K562 (cell line): Measurements from ENCODE around the gene PNP. TPM values are rescaled to one million over a fixed set of nuclear protein-coding genes. Genes with fewer than 3 reads are reported as not detected.

ENCODE experiments used
- CXXC5 ChIP-seq: fragments of 250-450 bp; sonication (Bioruptor Pico); IDR thresholded peaks from 2 replicates; pipeline ENCODE4 v1.8.0; 2022; ENCODE audit warnings: inconsistent platforms, mild to moderate bottlenecking, moderate library complexity
- GTF2E2 ChIP-seq: fragments of 200-800 bp; sonication (Bioruptor generic); IDR thresholded peaks from 2 replicates; pipeline ENCODE4 v1.6.1; 2016; ENCODE audit warnings: missing genetic modification characterization, missing compliant biosample characterization
- HDAC6 ChIP-seq: IDR thresholded peaks from 2 replicates; pipeline ENCODE4 v1.6.1; 2012; ENCODE audit warnings: low read depth, mild to moderate bottlenecking, control low read depth, inconsistent platforms, low read length, moderate library complexity
- HDAC8 ChIP-seq: fragments of 450-650 bp; IDR thresholded peaks from 2 replicates; pipeline ENCODE4 v1.6.1; 2016; ENCODE audit warnings: mild to moderate bottlenecking, missing genetic modification characterization, moderate library complexity, missing compliant biosample characterization
- HMG20B ChIP-seq: fragments of 250-450 bp; sonication (Bioruptor Pico); IDR thresholded peaks from 2 replicates; pipeline ENCODE4 v1.5.0; 2021; ENCODE audit warnings: mild to moderate bottlenecking
- MECOM ChIP-seq: fragments of 250-450 bp; sonication (Bioruptor Pico); IDR thresholded peaks from 2 replicates; pipeline ENCODE4 v1.8.0; 2022; ENCODE audit warnings: inconsistent platforms
- PTTG1 ChIP-seq: fragments of 450-650 bp; IDR thresholded peaks from 2 replicates; pipeline ENCODE4 v1.6.1; 2016; ENCODE audit warnings: low read depth, mild to moderate bottlenecking, missing genetic modification characterization, missing compliant biosample characterization
- SNRNP70 ChIP-seq: fragments of 200-400 bp; formaldehyde crosslinking; optimal IDR thresholded peaks from 2 replicates; pipeline ENCODE3; 2017; ENCODE audit warnings: low read depth, low read length
- TRIM24 ChIP-seq, 2 experiments: fragments of 450-650 bp; IDR thresholded peaks; 2 replicates each; pipeline ENCODE4 v1.6.1; 2016
- ZNF408 ChIP-seq: fragments of 250-450 bp; sonication (Bioruptor Pico); IDR thresholded peaks from 2 replicates; pipeline ENCODE4 v1.4.0; 2020; ENCODE audit warnings: low read depth, mild to moderate bottlenecking, moderate library complexity
- ZNF583 ChIP-seq: fragments of 250-450 bp; sonication (Bioruptor Pico); IDR thresholded peaks from 2 replicates; pipeline ENCODE4 v1.4.0; 2020
- polyA plus RNA-seq, 8 experiments: library from polyadenylated mRNA; depleted of rRNA in 4 of 8; stranded (reverse) in 5 of 8; unstranded in 3 of 8; fragments of >200 nt; fragmentation: Nextera tagmentation in 2 of 8; fragmentation: Illumina TruSeq in 1 of 8; extraction: Ambion mirVana in 2 of 8; extraction: Trizol in 1 of 8; gene quantifications; 2 replicates each; pipeline versions ENCODE4 v1.2.1 to v1.2.3, GENCODE V29; 2011 to 2014; ENCODE audit warnings: inconsistent platforms in 1 of 8, missing spikeins in 1 of 8
- total RNA-seq, 7 experiments: library from RNA; depleted of rRNA in 6 of 7; stranded (reverse); fragments of >200 nt in 6 of 7; fragmentation: Illumina TruSeq in 2 of 7; extraction: Trizol in 2 of 7; gene quantifications; 2 replicates each; pipeline versions ENCODE4 v1.2.1 to v1.2.3, GENCODE V29; 2011 to 2021; ENCODE audit warnings: low replicate concordance in 1 of 7
- TF ChIP-seq, protein P1 (sequence below), 2 experiments: fragments of 450-650 bp; IDR thresholded peaks; 2 replicates each; pipeline ENCODE4 v1.6.1; 2016; ENCODE audit warnings: mild to moderate bottlenecking in 2 of 2, borderline replicate concordance in 1 of 2, low read depth in 1 of 2, moderate library complexity in 1 of 2
- TF ChIP-seq, protein P2 (sequence below): fragments of 250-450 bp; sonication (Bioruptor Pico); IDR thresholded peaks from 2 replicates; pipeline ENCODE4 v1.9.0; 2021; ENCODE audit warnings: mild to moderate bottlenecking, inconsistent platforms

The PNP gene
- total and polyA plus RNA-seq, 9 of the 15 experiments (the other 6 are each of a cell fraction or from before 2014, with no cell fraction given), result 92.5 to 288 (median 137) TPM

DNA sequence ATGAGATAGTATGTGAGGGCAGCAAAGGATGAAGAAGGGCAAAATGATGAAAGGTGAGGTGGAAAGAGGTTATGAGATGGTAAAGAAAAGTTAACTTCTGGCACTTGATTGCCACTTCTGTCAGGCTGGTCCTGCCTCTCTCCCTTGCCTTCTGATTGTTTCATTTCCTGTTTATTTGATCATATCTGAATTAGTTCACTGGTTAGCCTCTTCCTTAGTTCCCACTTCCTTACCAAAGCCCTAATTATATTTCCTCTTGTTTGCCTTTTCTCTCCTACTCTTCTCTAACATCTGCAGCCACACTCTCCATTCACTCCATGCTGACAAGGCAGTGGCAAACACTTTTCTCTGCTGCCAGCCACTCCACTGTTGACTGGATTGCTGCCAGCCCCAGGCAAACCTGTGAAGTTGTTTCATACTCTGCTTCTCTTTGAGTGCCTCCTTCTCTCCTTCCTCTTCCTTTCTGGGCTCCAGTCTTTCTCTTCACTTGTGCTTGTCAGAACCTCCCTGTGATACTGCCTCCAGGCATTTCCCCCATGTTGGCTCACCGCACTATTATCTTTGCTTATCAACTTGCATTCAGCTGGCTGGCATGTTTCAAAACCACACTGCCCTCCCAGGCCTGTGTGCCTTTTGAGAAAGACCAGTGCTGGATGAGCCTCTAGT is 8.1 kb downstream of the PNP start (continued):
- TF ChIP-seq TRIM24 (IDR thresholded peaks at IDR 0.05) (0 out of 4 replicates have a peak, but pooled peaks have one; percentile 9 to 23), ZNF408 (CRISPR knock-in tag) (no peak), PTTG1 (tag) (no peak), MECOM (no peak), HDAC8 (tag) (no peak), SNRNP70 (no peak), HMG20B (CRISPR knock-in tag) (no peak), CXXC5 (CRISPR knock-in tag) (peak; percentile 28; the same call in 1 of the 2 replicates), ZNF583 (no peak), GTF2E2 (tag) (no peak), HDAC6 (no peak)
- TF ChIP-seq, protein P1, sequence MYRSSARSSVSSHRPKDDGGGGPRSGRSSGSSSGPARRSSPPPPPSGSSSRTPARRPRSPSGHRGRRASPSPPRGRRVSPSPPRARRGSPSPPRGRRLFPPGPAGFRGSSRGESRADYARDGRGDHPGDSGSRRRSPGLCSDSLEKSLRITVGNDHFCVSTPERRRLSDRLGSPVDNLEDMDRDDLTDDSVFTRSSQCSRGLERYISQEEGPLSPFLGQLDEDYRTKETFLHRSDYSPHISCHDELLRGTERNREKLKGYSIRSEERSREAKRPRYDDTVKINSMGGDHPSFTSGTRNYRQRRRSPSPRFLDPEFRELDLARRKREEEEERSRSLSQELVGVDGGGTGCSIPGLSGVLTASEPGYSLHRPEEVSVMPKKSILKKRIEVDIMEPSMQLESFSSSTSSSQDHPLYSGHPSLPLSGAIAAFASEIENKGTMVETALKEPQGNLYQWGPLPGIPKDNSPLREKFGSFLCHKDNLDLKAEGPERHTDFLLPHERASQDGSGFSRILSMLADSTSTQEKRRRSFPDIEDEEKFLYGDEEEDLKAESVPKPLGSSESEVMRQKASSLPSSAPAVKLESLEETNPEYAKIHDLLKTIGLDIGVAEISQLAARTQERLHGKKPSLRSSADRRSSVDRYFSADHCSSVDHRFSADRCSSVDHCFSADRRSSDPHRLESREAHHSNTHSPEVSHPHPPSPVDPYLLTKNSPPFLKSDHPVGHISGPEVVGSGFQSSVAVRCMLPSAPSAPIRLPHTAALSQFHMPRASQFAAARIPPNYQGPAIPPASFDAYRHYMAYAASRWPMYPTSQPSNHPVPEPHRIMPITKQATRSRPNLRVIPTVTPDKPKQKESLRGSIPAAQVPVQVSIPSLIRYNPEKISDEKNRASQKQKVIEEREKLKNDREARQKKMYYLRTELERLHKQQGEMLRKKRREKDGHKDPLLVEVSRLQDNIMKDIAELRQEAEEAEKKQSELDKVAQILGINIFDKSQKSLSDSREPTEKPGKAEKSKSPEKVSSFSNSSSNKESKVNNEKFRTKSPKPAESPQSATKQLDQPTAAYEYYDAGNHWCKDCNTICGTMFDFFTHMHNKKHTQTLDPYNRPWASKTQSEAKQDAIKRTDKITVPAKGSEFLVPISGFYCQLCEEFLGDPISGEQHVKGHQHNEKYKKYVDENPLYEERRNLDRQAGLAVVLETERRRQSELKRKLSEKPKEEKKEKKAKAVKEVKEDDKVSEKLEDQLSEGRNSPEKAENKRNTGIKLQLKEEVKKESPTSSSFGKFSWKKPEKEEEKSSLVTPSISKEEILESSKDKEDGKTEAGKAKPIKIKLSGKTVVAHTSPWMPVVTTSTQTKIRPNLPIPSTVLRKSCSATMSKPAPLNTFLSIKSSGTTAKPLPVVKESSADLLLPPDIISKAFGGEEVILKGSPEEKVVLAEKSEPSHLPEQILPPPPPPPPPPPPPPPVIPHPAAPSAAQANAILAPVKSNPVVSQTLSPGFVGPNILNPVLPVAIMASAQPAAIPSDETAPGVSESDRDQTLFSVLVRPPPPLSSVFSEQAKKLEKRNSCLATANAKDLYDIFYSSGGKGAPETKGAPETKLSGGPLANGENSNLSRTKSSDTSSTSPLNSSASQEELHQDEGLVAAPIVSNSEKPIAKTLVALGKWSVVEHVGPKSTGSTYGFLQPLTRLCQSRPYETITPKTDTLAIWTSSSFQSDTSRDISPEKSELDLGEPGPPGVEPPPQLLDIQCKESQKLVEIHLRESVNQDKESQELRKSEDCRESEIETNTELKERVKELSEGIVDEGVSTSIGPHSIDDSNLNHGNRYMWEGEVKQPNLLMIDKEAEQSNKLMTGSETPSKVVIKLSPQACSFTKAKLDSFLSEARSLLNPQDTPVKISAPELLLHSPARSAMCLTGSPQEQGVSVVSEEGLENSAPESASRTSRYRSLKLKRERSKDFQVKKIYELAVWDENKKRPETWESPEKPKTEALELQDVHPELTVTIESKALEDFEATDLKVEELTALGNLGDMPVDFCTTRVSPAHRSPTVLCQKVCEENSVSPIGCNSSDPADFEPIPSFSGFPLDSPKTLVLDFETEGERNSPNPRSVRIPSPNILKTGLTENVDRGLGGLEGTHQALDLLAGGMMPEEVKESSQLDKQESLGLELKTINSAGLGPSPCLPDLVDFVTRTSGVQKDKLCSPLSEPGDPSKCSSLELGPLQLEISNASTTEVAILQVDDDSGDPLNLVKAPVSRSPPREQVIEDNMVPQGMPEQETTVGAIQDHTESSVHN (IDR thresholded peaks at IDR 0.05; ENCODE audit: borderline replicate concordance in 1 of 2, low read depth in 1 of 2), result no peak
- TF ChIP-seq, protein P2, sequence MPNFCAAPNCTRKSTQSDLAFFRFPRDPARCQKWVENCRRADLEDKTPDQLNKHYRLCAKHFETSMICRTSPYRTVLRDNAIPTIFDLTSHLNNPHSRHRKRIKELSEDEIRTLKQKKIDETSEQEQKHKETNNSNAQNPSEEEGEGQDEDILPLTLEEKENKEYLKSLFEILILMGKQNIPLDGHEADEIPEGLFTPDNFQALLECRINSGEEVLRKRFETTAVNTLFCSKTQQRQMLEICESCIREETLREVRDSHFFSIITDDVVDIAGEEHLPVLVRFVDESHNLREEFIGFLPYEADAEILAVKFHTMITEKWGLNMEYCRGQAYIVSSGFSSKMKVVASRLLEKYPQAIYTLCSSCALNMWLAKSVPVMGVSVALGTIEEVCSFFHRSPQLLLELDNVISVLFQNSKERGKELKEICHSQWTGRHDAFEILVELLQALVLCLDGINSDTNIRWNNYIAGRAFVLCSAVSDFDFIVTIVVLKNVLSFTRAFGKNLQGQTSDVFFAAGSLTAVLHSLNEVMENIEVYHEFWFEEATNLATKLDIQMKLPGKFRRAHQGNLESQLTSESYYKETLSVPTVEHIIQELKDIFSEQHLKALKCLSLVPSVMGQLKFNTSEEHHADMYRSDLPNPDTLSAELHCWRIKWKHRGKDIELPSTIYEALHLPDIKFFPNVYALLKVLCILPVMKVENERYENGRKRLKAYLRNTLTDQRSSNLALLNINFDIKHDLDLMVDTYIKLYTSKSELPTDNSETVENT (CRISPR knock-in tag), result no peak
